Activated naive CD4-positive, alpha-beta T cell treated with anti-CD3 and anti-CD28 coated beads, Interleukin-2, amount 10 ng/mL, durations not matched to agents 7 days and 5 days (primary cell): ENCODE data around the gene PRR3.

Source experiments
- CTCF ChIA-PET: fragments of 350-600 bp; sonication (Branson Sonifier 250); formaldehyde crosslinking; loops from one replicate; lab custom pipeline; 2021; ENCODE audit warnings: antibody characterized with exemption; lab: Charles Lee
- DNase-seq: peaks from one replicate; pipeline ENCODE4 v3.0.0-alpha.2; 2020
- H3K27ac Mint-ChIP-seq: one replicate; pipeline ENCODE4 v1.8.0; 2021; ENCODE audit warnings: mild to moderate bottlenecking, moderate library complexity, mixed read lengths
- H3K27me3 Mint-ChIP-seq: one replicate; pipeline ENCODE4 v1.8.0; 2021; ENCODE audit warnings: mild to moderate bottlenecking, mixed read lengths
- H3K36me3 Mint-ChIP-seq: one replicate; pipeline ENCODE4 v1.8.0; 2021; ENCODE audit warnings: mixed read lengths
- H3K4me1 Mint-ChIP-seq: one replicate; pipeline ENCODE4 v1.8.0; 2021; ENCODE audit warnings: mixed read lengths
- H3K4me3 Mint-ChIP-seq: one replicate; pipeline ENCODE4 v1.8.0; 2021; ENCODE audit warnings: mild to moderate bottlenecking, moderate library complexity, mixed read lengths
- H3K9me3 Mint-ChIP-seq: one replicate; pipeline ENCODE4 v1.8.0; 2021; ENCODE audit warnings: mixed read lengths

PRR3 gene

GRCh38 chr6:30599625-30600324, 42.7 kb downstream of the PRR3 start:
- H3K27me3 Mint-ChIP-seq, result no peaks in the 10 kb centered on the region
- no peak for DNase-seq
- H3K4me1 Mint-ChIP-seq, result peaks cover 20% of the 10 kb centered on the region
- no peak overlapping the region for H3K4me3 Mint-ChIP-seq
- H3K27ac Mint-ChIP-seq, result no peak overlapping the region
- no peaks in the 10 kb centered on the region for H3K9me3 Mint-ChIP-seq
- CTCF ChIA-PET, result interaction anchor here (1.2 to 5.2 kb wide), 6 partner anchors 9 to 131 kb away, joined by 3 to 44 read pairs (median 5); no protein-coding TSS in a partner anchor
- H3K36me3 Mint-ChIP-seq, result peaks cover 49% of the 10 kb centered on the region

DNA sequence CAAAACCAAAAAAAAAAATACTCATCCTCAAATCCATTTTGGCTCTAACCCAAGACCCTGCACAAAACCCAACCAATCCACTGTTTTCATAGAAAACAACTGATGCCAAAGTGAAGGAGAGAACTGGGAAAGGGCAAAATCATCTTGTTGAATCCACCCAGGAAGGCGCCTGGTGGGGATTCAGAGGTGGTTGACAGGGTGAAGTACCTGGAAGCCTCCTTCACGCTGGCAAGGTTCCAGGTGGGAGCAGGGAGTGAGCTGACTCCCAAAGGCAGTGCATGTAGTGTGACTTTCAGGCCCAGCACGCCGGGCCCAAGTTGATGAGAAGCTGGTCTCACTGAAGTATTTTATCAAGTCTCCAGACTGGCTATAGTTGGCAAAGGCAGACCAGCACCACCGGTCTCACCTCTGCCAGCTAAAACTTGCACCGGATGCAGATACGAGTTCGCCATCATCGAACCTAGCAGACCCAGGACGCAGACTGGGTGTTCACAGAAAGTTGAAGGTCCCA, 43.4 kb downstream of the PRR3 start:
- no peak for DNase-seq
- CTCF ChIA-PET, result interaction anchor here (0.9 to 1.9 kb wide), 8 partner anchors 10 to 147 kb away, joined by 3 to 7 read pairs (median 4); no protein-coding TSS in a partner anchor
- no peaks in the 10 kb centered on the region for H3K9me3 Mint-ChIP-seq
- peaks cover 51% of the 10 kb centered on the region for H3K36me3 Mint-ChIP-seq
- peak overlapping the region; percentile 33 for H3K27ac Mint-ChIP-seq
- H3K4me3 Mint-ChIP-seq, result no peak overlapping the region
- no peaks in the 10 kb centered on the region for H3K27me3 Mint-ChIP-seq
- peaks cover 23% of the 10 kb centered on the region for H3K4me1 Mint-ChIP-seq

DNA sequence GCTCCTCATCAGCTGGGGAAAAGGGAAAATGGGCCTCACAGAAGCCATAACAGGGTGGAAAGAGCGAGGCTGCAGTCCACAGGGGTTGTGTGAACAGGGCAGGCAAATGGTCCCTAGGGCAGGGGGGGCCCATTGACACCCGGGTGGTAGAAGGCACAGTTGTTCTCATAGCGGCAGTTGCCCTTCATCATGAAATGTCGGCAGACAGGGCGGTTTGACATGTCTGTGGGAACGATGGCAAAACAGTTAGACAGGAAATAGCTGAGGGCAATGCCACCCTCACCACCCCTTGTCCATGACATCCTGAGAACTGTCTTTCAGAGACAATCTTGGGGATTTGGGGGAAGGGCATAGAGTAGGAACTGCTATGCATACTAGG, 44.3 kb downstream of the PRR3 start:
- H3K27me3 Mint-ChIP-seq, result no peaks in the 10 kb centered on the region
- no peaks in the 10 kb centered on the region for H3K9me3 Mint-ChIP-seq
- H3K4me1 Mint-ChIP-seq, result peaks cover 30% of the 10 kb centered on the region
- CTCF ChIA-PET, result interaction anchor here (0.9 to 1.3 kb wide), 4 partner anchors 12 to 148 kb away, joined by 3 to 5 read pairs (median 4); no protein-coding TSS in a partner anchor
- no peak overlapping the region for H3K27ac Mint-ChIP-seq
- peaks cover 57% of the 10 kb centered on the region for H3K36me3 Mint-ChIP-seq
- no peak for DNase-seq
- no peak overlapping the region for H3K4me3 Mint-ChIP-seq

- Mint-ChIP-seq H3K9me3 (no peaks in the 10 kb centered on the region), H3K4me3 (no peak overlapping the region), H3K36me3 (peaks cover 62% of the 10 kb centered on the region), H3K27me3 (no peaks in the 10 kb centered on the region), H3K4me1 (peaks cover 33% of the 10 kb centered on the region), H3K27ac (no peak overlapping the region)
- CTCF ChIA-PET, result interaction anchor here (1.3 kb wide), 1 partner anchor 18 kb away, joined by 5 read pairs; no protein-coding TSS in a partner anchor
- DNase-seq, result no peak
Observed at GRCh38 chr6:30601815-30602641, 44.9 kb downstream of the PRR3 start.

- Mint-ChIP-seq H3K9me3 (no peaks in the 10 kb centered on the region), H3K36me3 (peaks cover 70% of the 10 kb centered on the region), H3K4me3 (no peak overlapping the region), H3K27ac (peak overlapping the region; percentile 50), H3K4me1 (peaks cover 40% of the 10 kb centered on the region), H3K27me3 (no peaks in the 10 kb centered on the region)
- no peak for DNase-seq
- CTCF ChIA-PET, result no interaction called here
Observed at GRCh38 chr6:30603961-30604360, 46.9 kb downstream of the PRR3 start.

DNA sequence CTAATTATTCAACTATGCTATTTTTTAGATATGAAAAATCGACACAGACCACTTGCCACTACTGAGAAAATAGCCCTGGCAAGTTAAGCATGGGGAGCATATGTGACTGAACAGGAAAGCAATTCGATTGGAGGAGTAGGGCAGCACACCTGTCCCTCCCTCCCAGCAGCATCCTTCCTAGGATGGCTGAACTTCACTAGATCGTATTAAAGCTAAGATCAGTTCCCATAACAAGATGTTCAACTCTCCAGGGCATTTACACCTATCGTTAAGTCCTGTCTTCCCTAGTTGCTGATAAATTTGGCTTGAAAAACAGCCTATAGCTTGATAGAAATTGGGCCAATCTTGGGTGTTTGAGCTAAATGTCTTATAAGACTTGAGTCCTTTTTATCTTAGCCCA, 53.0 kb downstream of the PRR3 start:
- Mint-ChIP-seq H3K4me1 (peaks cover 78% of the 10 kb centered on the region), H3K27me3 (no peaks in the 10 kb centered on the region), H3K36me3 (peaks cover 85% of the 10 kb centered on the region), H3K27ac (peak overlapping the region; percentile 69), H3K9me3 (no peaks in the 10 kb centered on the region), H3K4me3 (no peak overlapping the region)
- CTCF ChIA-PET, result interaction anchor here (1.1 to 1.5 kb wide), 2 partner anchors 13 to 17 kb away, joined by 3 to 12 read pairs; no protein-coding TSS in a partner anchor
- no peak for DNase-seq

- CTCF ChIA-PET, result interaction anchor here (1.1 to 3.6 kb wide), 4 partner anchors 14 to 119 kb away, joined by 3 to 21 read pairs (median 16); no protein-coding TSS in a partner anchor
- peak overlapping the region; percentile 49 for H3K27ac Mint-ChIP-seq
- no peaks in the 10 kb centered on the region for H3K27me3 Mint-ChIP-seq
- H3K4me1 Mint-ChIP-seq, result peaks cover 69% of the 10 kb centered on the region
- no peak overlapping the region for H3K4me3 Mint-ChIP-seq
- H3K36me3 Mint-ChIP-seq, result peaks cover 88% of the 10 kb centered on the region
- DNase-seq, result no peak
- H3K9me3 Mint-ChIP-seq, result no peaks in the 10 kb centered on the region
Observed at GRCh38 chr6:30611150-30611855, 54.2 kb downstream of the PRR3 start.

GRCh38 chr6:30611856-30612194, 54.7 kb downstream of the PRR3 start:
- CTCF ChIA-PET, result interaction anchor here (1.6 to 3.6 kb wide), 4 partner anchors 14 to 128 kb away, joined by 4 to 21 read pairs (median 12); partner anchors contain the start of gene ATAT1
- no peak for DNase-seq
- Mint-ChIP-seq H3K27ac (peak overlapping the region; percentile 49), H3K36me3 (peaks cover 88% of the 10 kb centered on the region), H3K4me3 (no peak overlapping the region), H3K27me3 (peaks cover under 1% of the 10 kb centered on the region), H3K9me3 (no peaks in the 10 kb centered on the region), H3K4me1 (peaks cover 66% of the 10 kb centered on the region)

DNA sequence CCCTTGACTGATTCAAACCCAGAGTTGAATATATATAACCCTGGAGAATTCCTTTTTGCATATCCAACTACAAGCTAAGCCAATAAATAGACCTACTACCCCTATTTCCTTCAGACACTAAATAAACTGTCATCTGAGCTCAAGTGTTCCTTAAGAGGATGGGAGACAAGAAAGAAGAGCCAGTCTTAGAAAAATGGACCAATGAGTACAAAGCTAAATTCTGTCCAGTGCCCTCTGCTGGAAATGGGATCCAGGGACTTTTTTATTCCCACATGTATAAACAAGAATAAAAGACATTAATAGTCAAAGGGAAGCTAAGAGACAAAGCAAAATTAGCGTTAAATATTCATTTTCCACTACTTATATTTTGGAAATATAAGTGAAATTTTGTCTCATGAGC, 55.1 kb downstream of the PRR3 start:
- no peak overlapping the region for H3K4me3 Mint-ChIP-seq
- H3K27me3 Mint-ChIP-seq, result peaks cover 5% of the 10 kb centered on the region
- no peaks in the 10 kb centered on the region for H3K9me3 Mint-ChIP-seq
- CTCF ChIA-PET, result interaction anchor here (0.8 to 3.6 kb wide), 8 partner anchors 14 to 130 kb away, joined by 3 to 21 read pairs (median 6); partner anchors contain the start of genes ABCF1, ATAT1 and DHX16
- no peak overlapping the region for H3K27ac Mint-ChIP-seq
- DNase-seq, result no peak
- H3K36me3 Mint-ChIP-seq, result peaks cover 90% of the 10 kb centered on the region
- peaks cover 65% of the 10 kb centered on the region for H3K4me1 Mint-ChIP-seq

GRCh38 chr6:30612687-30613248, 55.7 kb downstream of the PRR3 start:
- Mint-ChIP-seq H3K4me3 (no peak overlapping the region), H3K36me3 (peaks cover 85% of the 10 kb centered on the region)
- CTCF ChIA-PET, result interaction anchor here (0.6 to 3.6 kb wide), 13 partner anchors 14 to 883 kb away, joined by 3 to 21 read pairs (median 5); partner anchors contain the start of genes ABCF1, ATAT1, DHX16 and PRR3

More at GRCh38 chr6:30612687-30613248, 55.7 kb downstream of the PRR3 start:
- no peaks in the 10 kb centered on the region for H3K9me3 Mint-ChIP-seq
- DNase-seq, result no peak
- H3K4me1 Mint-ChIP-seq, result peaks cover 61% of the 10 kb centered on the region
- peaks cover 5% of the 10 kb centered on the region for H3K27me3 Mint-ChIP-seq
- peak overlapping the region; percentile 47 for H3K27ac Mint-ChIP-seq
